Forelimb muscle (tissue), 1 donor: Measurements from ENCODE around the gene CCR4. TPM values are rescaled to one million over a fixed set of nuclear protein-coding genes. Genes with fewer than 3 reads are reported as not detected.
A peak's percentile ranks its signal among the peaks of the same experiment; 100 is the strongest.
"Not testable (repeated sequence)": the region's sequence is repeated elsewhere in the genome, so short reads cannot be mapped to it uniquely, and the experiment has no call there.

Experiments
- DNase-seq: peaks from one replicate; pipeline ENCODE4 v3.0.0-alpha.2; 2013; ENCODE audit warnings: low read depth
- polyA plus RNA-seq: library from polyadenylated mRNA; unstranded; fragments of 120-200 nt; gene quantifications from one replicate; pipeline ENCODE4 v1.2.1, GENCODE V29; 2013; ENCODE audit not compliant: insufficient read length

Gene CCR4
- 0.04 TPM for polyA plus RNA-seq

- DNase-seq, result no peak
These were observed at the start of gene CCR4 for GRCh38 chr3:32951410-32951811. Gene CCR4 (plus strand): TSS chr3:32951644. CDS start chr3:32953423, 1,779 bp downstream.

DNA sequence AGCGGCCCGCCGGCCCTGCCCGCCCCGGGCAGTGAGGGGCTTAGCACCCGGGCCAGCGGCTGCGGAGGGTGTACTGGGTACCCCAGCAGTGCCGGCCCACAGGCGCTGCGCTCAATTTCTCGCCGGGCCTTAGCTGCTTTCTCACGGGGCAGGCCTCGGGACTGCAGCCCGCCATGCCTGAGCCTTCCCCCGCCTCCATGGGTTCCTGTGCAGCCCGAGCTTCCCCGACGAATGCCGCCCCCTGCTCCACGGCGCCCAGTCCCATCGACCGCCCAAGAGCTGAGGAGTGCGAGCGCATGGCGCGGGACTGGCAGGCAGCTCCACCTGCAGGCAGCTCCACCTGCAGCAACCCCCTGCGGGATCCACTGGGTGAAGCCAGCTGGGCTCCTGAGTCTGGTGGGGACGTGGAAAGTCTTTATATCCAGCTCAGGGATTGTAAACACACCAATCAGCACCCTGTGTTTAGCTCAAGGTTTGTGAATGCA, 48.5 kb upstream of the CCR4 start:
- not testable (repeated sequence) for DNase-seq

GRCh38 chr3:32903953-32904352, 47.5 kb upstream of the CCR4 start:
- DNase-seq, result no peak

DNA sequence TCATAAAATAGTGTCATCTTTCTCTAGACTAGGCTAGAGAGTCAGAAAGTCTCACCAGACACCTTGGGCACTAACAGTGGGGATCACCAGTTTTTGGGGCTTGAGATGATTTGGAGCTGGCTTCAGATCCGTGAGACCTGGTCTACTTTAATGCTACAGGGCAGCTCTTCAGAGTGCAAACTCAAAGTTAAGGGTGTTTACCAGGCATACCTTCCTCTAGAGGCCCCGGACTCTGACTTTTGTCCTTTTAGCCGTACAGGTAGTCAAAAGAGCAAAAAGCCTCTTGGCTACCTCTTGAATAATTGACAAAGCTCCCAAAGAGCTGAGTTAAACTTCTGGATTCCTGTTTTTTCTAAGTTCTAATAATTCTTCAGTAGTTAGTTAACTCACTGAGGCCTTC, 41.4 kb upstream of the CCR4 start:
- DNase-seq, result no peak

DNA sequence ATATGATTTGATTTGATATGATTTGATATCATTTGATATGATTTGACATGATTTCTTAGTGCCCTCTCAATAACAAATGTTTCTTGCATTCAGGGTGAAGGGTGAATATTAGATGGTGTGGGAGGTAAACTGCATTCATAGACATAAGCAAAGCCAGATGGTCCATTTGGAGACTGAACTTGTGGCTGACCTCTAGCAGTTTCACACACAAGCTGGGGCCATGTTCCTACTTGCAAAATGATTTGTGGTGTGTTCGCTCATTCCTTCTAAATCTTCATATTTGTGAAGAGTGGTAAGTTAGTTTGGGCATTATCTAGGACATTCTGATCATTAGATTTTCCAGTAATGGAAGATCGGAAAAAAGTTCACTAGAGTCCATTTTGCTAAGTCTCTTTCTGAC, 40.5 kb upstream of the CCR4 start:
- DNase-seq, result no peak

DNA sequence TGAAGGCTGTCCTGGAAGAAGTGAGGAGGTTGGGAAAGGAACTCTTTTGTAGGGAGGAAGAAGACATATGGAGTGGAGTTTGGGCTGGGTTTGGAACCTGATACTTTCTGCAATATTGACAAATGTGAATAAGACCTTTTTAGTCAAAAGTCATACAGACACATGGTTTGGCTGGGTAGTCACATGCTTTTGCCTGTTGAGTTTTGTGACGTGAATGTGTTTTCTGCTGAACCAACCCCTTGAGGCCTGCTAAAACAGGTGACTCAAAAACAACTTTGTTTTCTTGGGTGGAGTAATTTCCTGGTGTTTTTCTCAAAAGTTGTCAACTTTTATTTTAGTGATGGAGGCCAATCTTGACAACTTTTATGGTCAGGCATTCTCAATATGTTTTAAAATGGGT, 39.4 kb upstream of the CCR4 start:
- DNase-seq, result no peak

GRCh38 chr3:32913790-32914446, 37.5 kb upstream of the CCR4 start:
- DNase-seq, result no peak

GRCh38 chr3:32919920-32920319, 31.5 kb upstream of the CCR4 start:
- DNase-seq, result no peak

GRCh38 chr3:32922078-32922477, 29.4 kb upstream of the CCR4 start:
- DNase-seq, result no peak

DNA sequence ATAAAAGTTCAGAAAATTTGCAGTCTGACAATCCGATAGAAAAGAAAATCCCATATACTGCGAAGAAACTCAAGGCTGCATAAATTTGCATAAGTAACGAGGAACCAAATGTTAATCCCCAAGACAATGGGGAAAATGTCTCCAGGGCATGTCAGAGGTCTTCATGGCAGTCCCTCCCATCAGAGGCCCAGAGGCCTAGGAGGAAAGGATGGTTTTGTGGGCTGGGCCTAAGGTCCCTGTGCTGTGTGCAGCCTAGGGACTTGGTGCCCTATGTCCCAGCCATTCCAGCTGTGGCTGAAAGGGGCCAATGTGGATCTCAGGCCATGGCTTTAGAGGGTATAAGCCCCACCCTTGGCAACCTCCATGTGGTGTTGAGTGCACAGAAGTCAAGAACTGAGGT, 21.3 kb upstream of the CCR4 start:
- DNase-seq, result no peak

DNA sequence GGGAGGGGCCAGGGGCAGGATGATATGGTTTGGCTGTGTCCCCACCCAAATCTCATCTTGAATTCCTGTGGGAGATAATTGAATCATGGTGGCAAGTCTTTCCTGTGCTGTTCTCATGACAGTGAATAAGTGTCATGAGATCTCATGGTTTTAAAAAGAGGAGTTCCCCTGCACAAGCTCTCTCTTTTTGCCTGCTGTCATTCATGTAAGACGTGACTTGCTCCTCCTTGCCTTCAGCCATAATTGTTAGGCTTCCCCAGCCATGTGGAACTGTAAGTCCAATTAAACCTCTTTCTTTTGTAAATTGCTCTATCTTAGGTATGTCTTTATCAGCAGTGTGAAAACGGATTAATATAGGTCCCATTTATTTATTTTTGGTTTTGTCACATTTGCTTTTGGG, 20.2 kb upstream of the CCR4 start:
- not testable (repeated sequence) for DNase-seq

DNA sequence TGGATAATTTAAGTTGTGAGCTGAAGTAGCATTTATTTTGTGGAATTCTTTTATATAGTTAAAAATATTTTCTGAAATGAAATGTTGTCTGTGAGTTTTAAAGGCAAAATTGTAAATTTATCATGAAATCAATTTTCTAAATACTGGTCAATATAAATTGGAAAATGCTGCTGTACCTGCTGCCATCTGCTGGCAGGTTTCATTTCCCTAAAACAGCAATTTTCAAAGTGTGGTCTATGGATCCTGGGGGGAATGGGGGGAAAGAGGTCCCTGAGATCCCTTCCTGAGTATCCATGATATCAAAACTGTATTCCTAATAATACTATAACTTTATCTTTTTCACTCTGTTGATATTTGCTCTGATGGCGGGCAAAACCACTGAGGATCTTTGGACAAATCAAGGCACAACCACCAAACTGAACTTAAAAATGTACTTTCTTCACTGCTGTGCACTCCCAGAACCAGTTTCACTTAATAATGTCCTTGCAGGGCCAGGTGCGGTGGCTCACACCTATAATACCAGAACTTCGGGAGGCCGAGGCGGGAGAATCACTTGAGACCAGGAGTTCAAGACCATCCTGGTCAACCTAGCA, 17.2 kb upstream of the CCR4 start:
- DNase-seq, result peak; percentile 13

DNA sequence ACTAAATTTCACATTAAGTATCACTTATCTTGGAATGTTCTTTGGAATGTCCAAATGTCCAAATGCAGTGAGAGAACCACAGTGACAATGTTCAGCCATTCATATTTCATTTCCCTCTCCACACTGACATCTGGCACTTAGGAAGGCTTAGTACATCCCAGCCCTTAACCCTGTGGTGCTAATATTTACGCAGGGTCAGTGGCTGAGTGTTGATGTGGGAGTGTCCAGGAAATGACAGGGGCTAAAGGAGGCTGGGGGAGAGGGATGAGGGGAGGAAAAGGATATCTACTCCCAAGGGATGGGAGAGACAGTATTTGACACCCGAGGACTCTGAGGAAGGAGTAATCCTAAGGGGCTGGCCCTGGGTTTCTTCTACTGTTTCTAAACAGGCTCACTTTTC, 14.1 kb upstream of the CCR4 start:
- DNase-seq, result no peak

DNA sequence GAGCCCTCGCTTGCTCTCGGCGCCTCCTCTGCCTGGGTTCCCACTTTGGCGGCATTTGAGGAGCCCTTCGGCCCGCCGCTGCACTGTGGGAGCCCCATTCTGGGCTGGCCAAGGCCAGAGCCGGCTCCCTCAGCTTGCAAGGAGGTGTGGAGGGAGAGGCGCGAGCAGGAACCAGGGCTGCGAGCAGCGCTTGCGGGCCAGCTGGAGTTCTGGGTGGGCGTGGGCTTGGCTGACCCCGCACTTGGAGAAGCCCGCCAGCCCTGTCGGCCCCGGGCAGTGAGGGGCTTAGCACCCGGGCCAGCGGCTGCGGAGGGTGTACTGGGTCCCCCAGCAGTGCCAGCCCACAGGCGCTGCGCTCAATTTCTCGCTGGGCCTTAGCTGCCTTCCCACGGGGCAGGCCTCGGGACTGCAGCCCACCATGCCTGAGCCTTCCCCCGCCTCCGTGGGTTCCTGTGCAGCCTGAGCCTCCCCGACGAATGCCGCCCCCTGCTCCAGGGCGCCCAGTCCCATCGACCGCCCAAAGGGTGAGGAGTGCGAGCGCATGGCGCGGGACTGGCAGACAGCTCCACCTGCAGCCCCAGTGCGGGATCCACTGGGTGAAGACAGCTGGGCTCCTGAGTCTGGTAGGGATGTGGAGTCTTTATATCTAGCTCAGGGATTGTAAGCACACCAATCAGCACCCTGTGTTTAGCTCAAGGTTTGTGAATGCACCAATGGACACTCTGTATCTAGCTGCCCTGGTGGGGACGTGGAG, 11.7 kb upstream of the CCR4 start:
- DNase-seq, result not testable (repeated sequence)

DNA sequence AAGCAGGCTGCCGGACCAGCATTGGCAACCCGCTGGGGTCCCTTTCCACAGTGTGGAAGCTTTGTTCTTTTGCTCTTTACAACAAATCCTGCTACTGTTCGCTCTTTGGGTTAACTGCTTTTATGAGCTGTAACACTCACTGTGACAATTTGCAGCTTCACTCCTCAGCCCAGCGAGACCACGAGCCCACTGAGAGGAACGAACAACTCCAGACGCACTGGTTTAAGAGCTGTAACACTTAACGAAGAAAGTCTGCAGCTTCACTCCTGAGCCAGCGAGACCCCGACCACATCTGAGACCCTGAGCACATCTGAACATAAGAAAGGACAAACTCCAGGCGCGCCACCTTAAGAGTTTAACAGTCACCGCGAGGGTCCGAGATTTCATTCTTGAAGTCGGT, 10.7 kb upstream of the CCR4 start:
- no peak for DNase-seq

GRCh38 chr3:32945136-32945535, 6.3 kb upstream of the CCR4 start:
- DNase-seq, result no peak

DNA sequence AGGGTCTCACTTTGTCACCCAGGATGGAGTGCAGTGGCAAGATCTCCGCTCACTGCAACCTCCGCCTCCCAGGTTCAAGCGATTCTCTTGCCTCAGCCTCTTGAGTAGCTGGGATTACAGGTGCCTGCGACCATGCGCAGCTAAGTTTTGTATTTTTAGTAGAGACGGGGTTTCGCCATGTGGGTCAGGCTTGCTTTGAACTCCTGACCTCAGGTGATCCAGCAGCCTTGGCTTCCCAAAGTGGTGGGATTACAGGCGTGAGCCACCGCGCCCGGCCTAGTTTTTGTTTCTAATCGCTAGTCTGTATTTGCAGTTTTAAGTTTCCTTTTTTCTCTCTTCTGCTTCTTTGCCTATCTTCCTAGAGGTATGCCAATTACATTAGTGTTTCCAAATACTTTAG, 5.8 kb upstream of the CCR4 start:
- DNase-seq, result not testable (repeated sequence)

- no peak for DNase-seq
These were observed 4.3 kb upstream of the CCR4 start for GRCh38 chr3:32946973-32947788.

- DNase-seq, result peak; percentile 24
These were observed 3.6 kb upstream of the CCR4 start for GRCh38 chr3:32947789-32948238.

DNA sequence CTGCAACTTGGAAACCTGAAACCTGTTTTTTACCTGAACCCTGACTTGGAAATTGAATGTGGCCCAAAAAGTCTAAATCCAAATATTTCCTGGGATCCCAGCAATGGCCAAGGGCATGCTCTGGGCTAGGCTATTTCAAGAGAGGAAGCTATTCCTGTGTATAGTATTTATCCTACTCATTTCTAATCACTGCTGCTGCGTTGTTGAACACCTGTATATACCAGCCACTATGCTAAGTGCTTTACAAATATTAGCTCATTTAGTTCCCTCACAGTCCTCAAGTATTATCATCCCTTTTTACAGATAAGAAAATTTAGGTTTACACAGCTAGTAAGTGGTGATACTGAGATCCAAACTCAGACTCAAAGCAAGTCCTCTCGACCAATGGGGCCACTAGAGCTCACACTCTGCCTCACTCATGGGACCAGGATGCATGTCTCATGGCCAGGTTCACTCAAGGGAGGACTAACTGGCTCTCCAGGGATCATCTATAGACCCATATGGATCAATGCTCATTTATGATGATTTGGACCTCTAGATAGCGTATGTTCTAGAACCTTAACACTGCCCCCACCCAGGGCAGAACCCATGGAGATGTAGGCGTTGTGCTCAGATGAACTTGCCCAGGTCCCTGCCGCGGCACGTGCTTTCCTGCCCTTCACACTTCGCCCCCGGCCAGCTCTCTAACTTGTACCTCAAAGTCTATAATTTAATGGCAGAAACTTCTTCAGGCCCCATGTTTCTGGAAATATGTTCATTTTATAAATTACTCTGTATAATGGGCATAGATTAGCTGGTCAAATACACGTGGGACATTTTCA, 2.6 kb upstream of the CCR4 start:
- DNase-seq, result no peak

- no peak for DNase-seq
These were observed 928 bp upstream of the CCR4 start for GRCh38 chr3:32950516-32950915.
